ENCODE data around the gene DAP3. TPM values are rescaled to one million over a fixed set of nuclear protein-coding genes. Genes with fewer than 3 reads are reported as not detected.
A peak's percentile ranks its signal among the peaks of the same experiment; 100 is the strongest.

The DAP3 gene
- total and polyA plus RNA-seq, 2 donors (not counting 1 experiment from before 2014, with no cell fraction given) = 84.7 to 107 TPM

DNA sequence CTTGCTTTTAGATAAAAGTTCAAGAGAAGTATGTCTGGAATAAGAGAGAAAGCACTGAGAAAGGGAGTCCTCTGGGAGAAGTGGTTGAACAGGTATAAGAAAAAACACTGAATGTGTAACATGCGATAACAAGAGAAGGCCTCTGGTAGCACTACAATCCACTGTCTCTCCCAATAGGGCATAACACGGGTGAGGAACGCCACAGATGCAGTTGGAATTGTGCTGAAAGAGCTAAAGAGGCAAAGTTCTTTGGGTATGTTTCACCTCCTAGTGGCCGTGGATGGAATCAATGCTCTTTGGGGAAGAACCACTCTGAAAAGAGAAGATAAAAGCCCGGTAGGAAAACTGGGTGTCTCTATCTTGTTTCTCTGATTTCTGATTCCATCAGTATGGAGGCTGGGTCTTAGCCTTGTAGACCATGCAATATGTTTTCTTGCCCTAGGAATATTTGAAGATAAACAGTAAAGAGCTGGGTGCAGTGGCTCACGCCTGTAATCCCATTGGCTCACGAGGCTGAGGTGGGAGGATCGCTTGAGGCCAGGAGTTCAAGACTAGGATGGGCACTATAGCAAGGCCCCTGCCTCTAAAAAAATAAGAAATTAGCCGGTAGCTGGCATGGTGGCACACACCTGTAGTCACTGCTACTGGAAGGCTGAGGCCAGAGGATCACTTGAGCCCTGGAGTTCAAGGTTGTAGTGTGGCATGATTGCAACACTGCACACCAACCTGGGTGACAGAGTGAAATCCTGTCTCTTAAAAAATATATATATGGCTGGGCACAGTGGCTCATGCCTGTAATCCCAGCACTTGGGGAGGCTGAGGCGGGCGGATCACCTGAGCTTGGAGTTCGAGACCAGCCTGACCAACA is 40.4 kb downstream of the DAP3 start:
- H3K36me3 ChIP-seq (replicated peaks in 1 of 2; ENCODE audit: control extremely low read depth in 1 of 2, control insufficient read depth in 1 of 2, extremely low read depth in 1 of 2, insufficient read depth in 2 of 2, low read length in 1 of 2) = peaks cover 5 to 14% of the 10 kb centered on the region in 2 experiments
- no peaks in the 10 kb centered on the region for H3K79me2 ChIP-seq (ENCODE audit: control insufficient read depth, insufficient read depth, low read length)
- TF ChIP-seq EZH2 (IDR thresholded peaks at IDR 0.05; ENCODE audit: borderline replicate concordance, insufficient read depth, low read depth, low read length, poor library complexity, severe bottlenecking) = no peak
- TF ChIP-seq, protein P1, sequence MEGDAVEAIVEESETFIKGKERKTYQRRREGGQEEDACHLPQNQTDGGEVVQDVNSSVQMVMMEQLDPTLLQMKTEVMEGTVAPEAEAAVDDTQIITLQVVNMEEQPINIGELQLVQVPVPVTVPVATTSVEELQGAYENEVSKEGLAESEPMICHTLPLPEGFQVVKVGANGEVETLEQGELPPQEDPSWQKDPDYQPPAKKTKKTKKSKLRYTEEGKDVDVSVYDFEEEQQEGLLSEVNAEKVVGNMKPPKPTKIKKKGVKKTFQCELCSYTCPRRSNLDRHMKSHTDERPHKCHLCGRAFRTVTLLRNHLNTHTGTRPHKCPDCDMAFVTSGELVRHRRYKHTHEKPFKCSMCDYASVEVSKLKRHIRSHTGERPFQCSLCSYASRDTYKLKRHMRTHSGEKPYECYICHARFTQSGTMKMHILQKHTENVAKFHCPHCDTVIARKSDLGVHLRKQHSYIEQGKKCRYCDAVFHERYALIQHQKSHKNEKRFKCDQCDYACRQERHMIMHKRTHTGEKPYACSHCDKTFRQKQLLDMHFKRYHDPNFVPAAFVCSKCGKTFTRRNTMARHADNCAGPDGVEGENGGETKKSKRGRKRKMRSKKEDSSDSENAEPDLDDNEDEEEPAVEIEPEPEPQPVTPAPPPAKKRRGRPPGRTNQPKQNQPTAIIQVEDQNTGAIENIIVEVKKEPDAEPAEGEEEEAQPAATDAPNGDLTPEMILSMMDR (IDR thresholded peaks at IDR 0.05) = peak; percentile 74
- no peak overlapping the region for H2AFZ ChIP-seq (ENCODE audit: insufficient read depth, low read depth, low read length, poor library complexity, severe bottlenecking)
- no peak overlapping the region for H3K27ac ChIP-seq (ENCODE audit: low read length in 2 of 2)
- ChIA-PET POLR2A (no interaction called here), CTCF (interaction anchor here (1.0 to 1.7 kb wide), 4 partner anchors 14 to 479 kb away, joined by 3 to 5 read pairs (median 3); no protein-coding TSS in a partner anchor)
- H3K4me3 ChIP-seq (ENCODE audit: control extremely low read depth in 1 of 5, extremely low read depth in 1 of 5, insufficient read depth in 1 of 5, low read depth in 2 of 5, low read length in 4 of 5) = no peak overlapping the region
- 74% methylated on average over 6 of the region's 12 CpGs for WGBS (ENCODE audit: insufficient coverage)
- ATAC-seq (ENCODE audit: low read depth) (peak; percentile 33), DNase-seq (peak; percentile 50)
- no peak overlapping the region for H3K9ac ChIP-seq (ENCODE audit: low read length)
- H3K4me3 Mint-ChIP-seq = no peak overlapping the region
- H3K27me3 ChIP-seq (replicated peaks in 1 of 4; ENCODE audit: control extremely low read depth in 1 of 4, control insufficient read depth in 3 of 4, insufficient read depth in 4 of 4, low read length in 3 of 4) = no peaks in the 10 kb centered on the region
- no peaks in the 10 kb centered on the region for H3K9me3 Mint-ChIP-seq (ENCODE audit: insufficient read depth)
- no peaks in the 10 kb centered on the region for H3K27me3 Mint-ChIP-seq
- no peaks in the 10 kb centered on the region for H4K20me1 ChIP-seq (ENCODE audit: control insufficient read depth, insufficient read depth, low read length, poor library complexity, severe bottlenecking)
- no peak overlapping the region for H3K4me2 ChIP-seq (replicated peaks; ENCODE audit: low read depth, low read length, poor library complexity, severe bottlenecking)
- no peaks in the 10 kb centered on the region for H3K4me1 ChIP-seq (ENCODE audit: control insufficient read depth in 2 of 2, insufficient read depth in 2 of 2, low read length in 2 of 2)
- H3K4me1 Mint-ChIP-seq = no peaks in the 10 kb centered on the region
- no peak overlapping the region for H3K27ac Mint-ChIP-seq
- no peaks in the 10 kb centered on the region for H3K9me3 ChIP-seq (ENCODE audit: control extremely low read depth in 1 of 3, control insufficient read depth in 2 of 3, insufficient read depth in 1 of 3, low read length in 2 of 3)
- intact Hi-C loops (cut with micrococcal nuclease) = no loop called here

DNA sequence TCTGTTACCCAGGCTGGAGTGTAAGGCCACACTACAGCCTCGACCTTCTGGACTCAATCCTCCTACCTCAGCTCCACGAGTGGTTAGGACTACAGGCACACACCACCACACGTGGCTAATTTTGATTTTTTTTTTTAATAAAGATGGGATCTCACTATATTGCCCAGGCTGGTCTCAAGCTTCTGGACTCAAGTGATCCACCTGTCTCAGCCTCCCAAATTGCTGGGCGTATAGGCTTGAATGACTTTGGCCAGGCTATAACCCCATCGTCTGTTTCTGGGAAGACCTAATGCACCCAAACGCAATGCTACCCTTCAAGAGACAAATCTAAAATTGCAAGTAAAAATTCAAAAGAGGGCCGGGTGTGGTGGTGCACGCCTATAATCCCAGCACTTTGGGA is 52.1 kb downstream of the DAP3 start:
- intact Hi-C loops (cut with micrococcal nuclease) = no loop called here
- Histone ChIP-seq H3K9me3 (ENCODE audit: control extremely low read depth in 1 of 3, control insufficient read depth in 2 of 3, insufficient read depth in 1 of 3, low read length in 2 of 3) (no peaks in the 10 kb centered on the region), H3K27ac (ENCODE audit: low read length in 2 of 2) (no peak overlapping the region), H3K4me3 (ENCODE audit: control extremely low read depth in 1 of 5, extremely low read depth in 1 of 5, insufficient read depth in 1 of 5, low read depth in 2 of 5, low read length in 4 of 5) (no peak overlapping the region), H4K20me1 (ENCODE audit: control insufficient read depth, insufficient read depth, low read length, poor library complexity, severe bottlenecking) (no peaks in the 10 kb centered on the region), H3K79me2 (ENCODE audit: control insufficient read depth, insufficient read depth, low read length) (no peaks in the 10 kb centered on the region), H3K4me2 (replicated peaks; ENCODE audit: low read depth, low read length, poor library complexity, severe bottlenecking) (no peak overlapping the region), H2AFZ (ENCODE audit: insufficient read depth, low read depth, low read length, poor library complexity, severe bottlenecking) (no peak overlapping the region), H3K4me1 (ENCODE audit: control insufficient read depth in 2 of 2, insufficient read depth in 2 of 2, low read length in 2 of 2) (peaks cover 5 to 6% of the 10 kb centered on the region in 2 donors), H3K36me3 (replicated peaks in 1 of 2; ENCODE audit: control extremely low read depth in 1 of 2, control insufficient read depth in 1 of 2, extremely low read depth in 1 of 2, insufficient read depth in 2 of 2, low read length in 1 of 2) (peaks cover 0 to 12% of the 10 kb centered on the region in 2 experiments), H3K27me3 (replicated peaks in 1 of 4; ENCODE audit: control extremely low read depth in 1 of 4, control insufficient read depth in 3 of 4, insufficient read depth in 4 of 4, low read length in 3 of 4) (no peaks in the 10 kb centered on the region), H3K9ac (ENCODE audit: low read length) (no peak overlapping the region)
- WGBS (ENCODE audit: insufficient coverage) = 100% methylated on average over 4 of the region's 8 CpGs
- H3K4me1 Mint-ChIP-seq = peaks cover 5% of the 10 kb centered on the region
- no peak for DNase-seq
- H3K27ac Mint-ChIP-seq = no peak overlapping the region
- CTCF ChIA-PET = no interaction called here
- TF ChIP-seq, protein P1 (IDR thresholded peaks at IDR 0.05) = no peak
- TF ChIP-seq EZH2 (IDR thresholded peaks at IDR 0.05; ENCODE audit: borderline replicate concordance, insufficient read depth, low read depth, low read length, poor library complexity, severe bottlenecking) = no peak
- POLR2A ChIA-PET = no interaction called here
- no peak overlapping the region for H3K4me3 Mint-ChIP-seq
- H3K9me3 Mint-ChIP-seq (ENCODE audit: insufficient read depth) = no peaks in the 10 kb centered on the region
- ATAC-seq (ENCODE audit: low read depth) = no peak
- no peaks in the 10 kb centered on the region for H3K27me3 Mint-ChIP-seq
